UCSD-AML1 (cell line): ENCODE measurements around the gene WDR62.

Experiments
- DNase-seq: peaks from one replicate; lab custom pipeline; 2025; ENCODE audit not compliant: unreplicated experiment; lab: John Stamatoyannopoulos, UW

Gene WDR62

DNA sequence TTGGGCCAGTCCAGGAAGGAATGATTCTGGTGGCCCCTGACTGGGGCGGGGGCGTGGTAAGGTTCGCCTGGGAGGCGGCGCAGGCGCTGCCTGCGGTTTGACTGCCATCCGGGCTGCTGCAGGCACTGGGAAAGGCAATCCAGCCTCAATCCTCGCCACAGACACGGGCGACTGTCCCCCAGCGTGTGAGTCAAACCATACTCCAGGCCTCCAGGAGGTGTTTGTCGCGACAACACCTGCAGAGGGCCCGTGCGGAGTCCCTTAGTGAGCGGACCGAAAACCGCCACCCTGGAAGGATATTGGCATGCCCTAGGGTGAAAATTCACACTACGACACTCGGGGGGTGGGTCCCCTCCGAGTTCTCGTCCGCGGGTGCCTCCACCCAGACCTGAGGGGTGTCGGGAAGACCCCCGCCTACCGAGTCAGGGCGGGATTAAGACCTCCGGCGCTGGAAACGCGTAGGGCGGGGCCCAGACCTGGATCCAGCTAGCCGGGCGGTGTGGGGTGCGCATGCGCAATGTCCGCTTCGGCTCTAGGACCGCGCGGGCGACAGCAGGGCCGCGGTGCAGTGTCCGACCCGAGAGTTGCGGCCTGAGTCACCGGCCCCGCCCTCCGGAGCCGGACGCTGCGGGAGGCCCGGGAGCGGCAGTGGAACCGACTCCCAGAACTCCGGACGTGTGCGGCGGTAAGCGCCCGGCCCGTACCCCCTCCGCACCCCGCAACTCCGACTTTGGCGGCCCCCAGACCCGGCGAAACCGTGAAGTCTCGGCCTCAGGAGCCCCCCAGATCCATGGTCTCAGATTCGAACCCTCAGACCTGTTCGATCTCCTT, 85.0 kb downstream of the WDR62 start, which contains the start of gene CAPNS1:
Gene CAPNS1 (plus strand): TSS at position 594 of the 831 bp plus-strand sequence. CDS start 946 bp downstream, outside the sequence.
- DNase-seq: peak; percentile 99

GRCh38 chr19:36140304-36141038, 85.8 kb downstream of the WDR62 start:
- DNase-seq: peak; percentile 60

GRCh38 chr19:36141039-36141927, 86.6 kb downstream of the WDR62 start:
- DNase-seq: peak; percentile 86

- no peak for DNase-seq
Observed at GRCh38 chr19:36142046-36142445, 87.3 kb downstream of the WDR62 start.

DNA sequence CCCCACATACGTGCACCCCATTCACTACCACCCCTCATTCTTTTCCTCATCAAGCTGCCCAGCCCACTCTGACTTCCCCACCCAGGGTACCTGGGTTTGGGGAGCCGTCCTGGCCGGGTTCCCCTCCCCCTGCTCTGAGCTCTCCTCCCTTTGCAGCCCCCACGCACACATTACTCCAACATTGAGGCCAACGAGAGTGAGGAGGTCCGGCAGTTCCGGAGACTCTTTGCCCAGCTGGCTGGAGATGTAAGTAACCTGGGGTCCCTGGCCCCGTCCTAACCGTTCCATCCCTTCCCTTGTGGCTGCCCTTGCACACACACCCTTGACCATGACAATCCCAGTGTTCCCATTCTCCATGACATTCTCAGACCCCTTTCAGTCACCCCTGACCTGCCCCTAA, 87.8 kb downstream of the WDR62 start:
- DNase-seq: no peak

DNA sequence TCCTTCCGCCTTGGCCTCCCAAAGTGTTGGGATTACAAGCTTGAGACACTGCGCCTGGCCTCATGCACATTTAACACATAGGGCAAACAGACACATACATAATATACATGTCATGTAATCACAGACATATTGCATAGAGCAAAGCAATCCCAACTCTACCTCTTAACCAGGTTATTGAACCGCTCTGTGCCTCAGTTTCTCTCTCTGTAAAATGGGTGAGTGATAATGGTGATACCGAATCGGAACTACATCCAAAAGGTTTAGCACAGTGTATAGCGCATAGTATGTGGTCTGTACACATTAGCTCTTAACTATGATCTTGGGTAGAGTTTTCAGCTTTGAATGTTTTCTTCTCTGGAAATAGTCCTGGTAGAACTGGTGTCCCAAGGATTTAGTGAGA, 89.9 kb downstream of the WDR62 start:
- DNase-seq: no peak

GRCh38 chr19:36149673-36150406, 95.1 kb downstream of the WDR62 start:
- DNase-seq: no peak

DNA sequence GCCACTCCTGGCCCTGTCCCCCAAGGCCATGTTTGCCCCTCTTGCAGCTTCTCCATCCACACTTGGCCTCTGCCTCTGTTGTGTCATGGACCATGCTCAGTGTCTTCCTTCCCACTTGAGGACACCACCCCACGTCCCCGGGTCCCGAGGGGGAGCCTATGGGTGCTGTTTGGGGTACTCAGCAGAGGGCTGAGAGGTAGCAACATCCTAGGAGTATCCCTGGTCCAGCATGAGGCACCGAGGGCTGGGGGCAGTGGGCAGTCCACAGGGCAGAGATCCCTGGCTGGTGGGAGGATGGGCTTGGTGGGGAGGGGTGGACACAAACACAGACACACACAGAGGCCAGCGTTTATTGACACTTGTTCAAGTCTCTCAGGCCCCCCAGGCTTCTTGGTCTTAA, 95.9 kb downstream of the WDR62 start:
- DNase-seq: no peak

DNA sequence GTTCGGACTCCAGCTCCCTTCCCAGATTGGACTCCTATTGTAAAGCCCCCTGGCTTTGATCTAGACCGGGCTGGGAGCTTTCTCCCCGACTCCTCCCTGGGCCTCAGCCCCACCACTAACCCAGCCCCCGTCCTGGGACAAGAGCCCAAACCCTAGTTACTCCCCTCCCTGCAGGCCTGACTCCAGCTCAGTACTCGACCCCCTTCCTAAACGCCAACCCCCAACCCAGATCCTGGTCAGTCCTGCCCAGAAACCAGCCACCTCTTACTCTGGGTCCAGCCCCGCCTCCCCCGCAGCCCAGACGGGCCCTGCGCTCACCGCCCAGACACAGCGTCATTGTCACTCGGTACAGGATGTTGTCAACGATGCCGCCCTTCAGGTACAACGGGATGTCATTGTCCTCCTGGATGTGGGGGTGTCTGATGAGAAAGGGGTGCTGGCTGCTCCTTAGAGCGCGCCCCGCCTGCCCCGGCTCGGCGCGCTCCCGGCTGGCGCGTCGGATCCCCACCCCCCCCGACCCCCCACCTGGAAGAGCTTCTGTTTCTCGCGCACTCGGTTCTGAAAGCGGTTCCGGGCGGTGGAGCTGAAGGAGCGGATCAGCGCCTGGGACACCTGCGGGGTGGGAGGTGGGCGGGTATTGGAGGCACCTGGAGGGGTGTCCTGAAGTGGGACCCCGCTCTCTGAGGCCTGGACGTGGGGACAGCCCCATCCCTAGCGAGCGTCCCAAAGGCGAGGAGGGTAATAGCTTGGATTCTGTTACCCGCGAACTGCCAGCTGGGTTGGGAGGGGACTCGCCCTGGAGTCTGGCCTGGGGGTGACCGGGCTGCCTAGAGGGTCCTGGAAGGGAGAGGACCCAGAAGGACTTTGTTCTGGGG, 96.7 kb downstream of the WDR62 start:
- DNase-seq: no peak

DNA sequence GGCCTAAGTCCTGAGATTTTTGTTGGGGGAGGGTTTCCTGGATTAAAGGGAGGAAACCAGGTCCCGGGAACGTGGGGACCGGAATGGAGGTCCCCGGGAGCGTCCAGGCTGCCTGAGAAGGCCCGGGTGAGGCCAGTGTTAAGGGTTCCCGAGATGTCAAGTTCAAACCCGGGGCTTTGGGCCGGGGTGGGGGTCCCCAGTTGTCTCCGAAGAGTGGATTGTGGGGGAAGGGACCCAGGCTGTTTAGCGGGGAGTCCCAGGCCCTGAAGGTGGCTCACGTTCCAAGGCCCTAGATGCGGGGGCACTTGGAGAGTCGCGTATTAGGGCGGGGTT, 97.3 kb downstream of the WDR62 start:
- no peak for DNase-seq

- DNase-seq: no peak
Observed at GRCh38 chr19:36152352-36153091, 97.8 kb downstream of the WDR62 start, which contains the start of gene COX7A1. COX7A1 (minus strand) TSS chr19:36152447; CDS start chr19:36152407, 40 bp downstream.

- no peak for DNase-seq
Observed at GRCh38 chr19:36153126-36153525, 98.4 kb downstream of the WDR62 start.
